Measurements from ENCODE around the gene ZNF135.

Gene ZNF135

GRCh38 chr19:58052256-58052655 is 6.8 kb upstream of the ZNF135 start:
- Histone ChIP-seq H3K27me3 (ENCODE audit: control insufficient read depth in 1 of 2, insufficient read depth in 2 of 2, low read length in 2 of 2) (no peaks in the 10 kb centered on the region), H3K9me3 (ENCODE audit: low read length) (no peaks in the 10 kb centered on the region), H3K9ac (ENCODE audit: low read length) (no peak overlapping the region), H3K36me3 (ENCODE audit: insufficient read depth, low read length) (no peaks in the 10 kb centered on the region), H3K4me3 (ENCODE audit: low read depth in 1 of 2, low read length in 2 of 2) (no peak overlapping the region), H3K27ac (ENCODE audit: low read depth, low read length) (no peak overlapping the region), H3K4me1 (ENCODE audit: insufficient read depth, low read length) (no peaks in the 10 kb centered on the region)

GRCh38 chr19:58053480-58054156 is 5.5 kb upstream of the ZNF135 start:
- H3K36me3 ChIP-seq (ENCODE audit: insufficient read depth, low read length): no peaks in the 10 kb centered on the region
- no peaks in the 10 kb centered on the region for H3K27me3 ChIP-seq (ENCODE audit: control insufficient read depth in 1 of 2, insufficient read depth in 2 of 2, low read length in 2 of 2)
- H3K27ac ChIP-seq (ENCODE audit: low read depth, low read length): no peak overlapping the region
- no peak overlapping the region for H3K9ac ChIP-seq (ENCODE audit: low read length)
- no peaks in the 10 kb centered on the region for H3K9me3 ChIP-seq (ENCODE audit: low read length)
- H3K4me3 ChIP-seq (ENCODE audit: low read depth in 1 of 2, low read length in 2 of 2): no peak overlapping the region
- H3K4me1 ChIP-seq (ENCODE audit: insufficient read depth, low read length): peaks cover 3% of the 10 kb centered on the region

- Histone ChIP-seq H3K4me3 (ENCODE audit: low read depth in 1 of 2, low read length in 2 of 2) (peak overlapping the region; percentile 31 to 48), H3K27me3 (ENCODE audit: control insufficient read depth in 1 of 2, insufficient read depth in 2 of 2, low read length in 2 of 2) (no peaks in the 10 kb centered on the region), H3K9me3 (ENCODE audit: low read length) (no peaks in the 10 kb centered on the region), H3K27ac (ENCODE audit: low read depth, low read length) (peak overlapping the region; percentile 58), H3K36me3 (ENCODE audit: insufficient read depth, low read length) (no peaks in the 10 kb centered on the region), H3K4me1 (ENCODE audit: insufficient read depth, low read length) (peaks cover 5% of the 10 kb centered on the region), H3K9ac (ENCODE audit: low read length) (no peak overlapping the region)
Observed at GRCh38 chr19:58054901-58055874, 3.9 kb upstream of the ZNF135 start.

- Histone ChIP-seq H3K4me3 (ENCODE audit: low read depth in 1 of 2, low read length in 2 of 2) (no peak overlapping the region), H3K27me3 (ENCODE audit: control insufficient read depth in 1 of 2, insufficient read depth in 2 of 2, low read length in 2 of 2) (no peaks in the 10 kb centered on the region), H3K9me3 (ENCODE audit: low read length) (no peaks in the 10 kb centered on the region), H3K4me1 (ENCODE audit: insufficient read depth, low read length) (peaks cover 5% of the 10 kb centered on the region), H3K27ac (ENCODE audit: low read depth, low read length) (no peak overlapping the region), H3K36me3 (ENCODE audit: insufficient read depth, low read length) (no peaks in the 10 kb centered on the region), H3K9ac (ENCODE audit: low read length) (no peak overlapping the region)
Observed at GRCh38 chr19:58056261-58056660, 2.8 kb upstream of the ZNF135 start.

GRCh38 chr19:58056861-58057260 is 2.2 kb upstream of the ZNF135 start:
- no peaks in the 10 kb centered on the region for H3K27me3 ChIP-seq (ENCODE audit: control insufficient read depth in 1 of 2, insufficient read depth in 2 of 2, low read length in 2 of 2)
- H3K9ac ChIP-seq (ENCODE audit: low read length): no peak overlapping the region
- H3K9me3 ChIP-seq (ENCODE audit: low read length): no peaks in the 10 kb centered on the region

GRCh38 chr19:58058467-58058866 is 615 bp upstream of the ZNF135 start:
- peaks cover 2% of the 10 kb centered on the region for H3K9me3 ChIP-seq (ENCODE audit: low read length)
- H3K27ac ChIP-seq (ENCODE audit: low read depth, low read length): peak overlapping the region; percentile 90
- peak overlapping the region; percentile 75 to 89 for H3K4me3 ChIP-seq (ENCODE audit: low read depth in 1 of 2, low read length in 2 of 2)
- no peak overlapping the region for H3K9ac ChIP-seq (ENCODE audit: low read length)
- H3K36me3 ChIP-seq (ENCODE audit: insufficient read depth, low read length): peaks cover 3% of the 10 kb centered on the region
- H3K27me3 ChIP-seq (ENCODE audit: control insufficient read depth in 1 of 2, insufficient read depth in 2 of 2, low read length in 2 of 2): no peaks in the 10 kb centered on the region
- H3K4me1 ChIP-seq (ENCODE audit: insufficient read depth, low read length): peaks cover 5% of the 10 kb centered on the region

More at GRCh38 chr19:58056861-58057260, 2.2 kb upstream of the ZNF135 start:
- H3K36me3 ChIP-seq (ENCODE audit: insufficient read depth, low read length): no peaks in the 10 kb centered on the region
- H3K27ac ChIP-seq (ENCODE audit: low read depth, low read length): no peak overlapping the region
- H3K4me3 ChIP-seq (ENCODE audit: low read depth in 1 of 2, low read length in 2 of 2): no peak overlapping the region
- H3K4me1 ChIP-seq (ENCODE audit: insufficient read depth, low read length): peaks cover 5% of the 10 kb centered on the region

- peak overlapping the region; percentile 75 to 89 for H3K4me3 ChIP-seq (ENCODE audit: low read depth in 1 of 2, low read length in 2 of 2)
- H3K36me3 ChIP-seq (ENCODE audit: insufficient read depth, low read length): peaks cover 11% of the 10 kb centered on the region
- peak overlapping the region; percentile 90 for H3K27ac ChIP-seq (ENCODE audit: low read depth, low read length)
- no peaks in the 10 kb centered on the region for H3K27me3 ChIP-seq (ENCODE audit: control insufficient read depth in 1 of 2, insufficient read depth in 2 of 2, low read length in 2 of 2)
- H3K9ac ChIP-seq (ENCODE audit: low read length): no peak overlapping the region
- peaks cover 13% of the 10 kb centered on the region for H3K9me3 ChIP-seq (ENCODE audit: low read length)
- peaks cover 5% of the 10 kb centered on the region for H3K4me1 ChIP-seq (ENCODE audit: insufficient read depth, low read length)
Observed at GRCh38 chr19:58059671-58060078, 593 bp downstream of the ZNF135 start.

- no peak overlapping the region for H3K9ac ChIP-seq (ENCODE audit: low read length)
- H3K9me3 ChIP-seq (ENCODE audit: low read length): peaks cover 19% of the 10 kb centered on the region
Observed at GRCh38 chr19:58060231-58060630, 1.1 kb downstream of the ZNF135 start.

GRCh38 chr19:58063712-58064111 is 4.6 kb downstream of the ZNF135 start:
- H3K9me3 ChIP-seq (ENCODE audit: low read length): peaks cover 53% of the 10 kb centered on the region
- H3K27me3 ChIP-seq (ENCODE audit: control insufficient read depth in 1 of 2, insufficient read depth in 2 of 2, low read length in 2 of 2): no peaks in the 10 kb centered on the region
- H3K9ac ChIP-seq (ENCODE audit: low read length): no peak overlapping the region
- peaks cover 40% of the 10 kb centered on the region for H3K36me3 ChIP-seq (ENCODE audit: insufficient read depth, low read length)
- H3K4me3 ChIP-seq (ENCODE audit: low read depth in 1 of 2, low read length in 2 of 2): no peak overlapping the region
- H3K27ac ChIP-seq (ENCODE audit: low read depth, low read length): no peak overlapping the region
- peaks cover 2% of the 10 kb centered on the region for H3K4me1 ChIP-seq (ENCODE audit: insufficient read depth, low read length)

More at GRCh38 chr19:58060231-58060630, 1.1 kb downstream of the ZNF135 start:
- Histone ChIP-seq H3K4me1 (ENCODE audit: insufficient read depth, low read length) (peaks cover 5% of the 10 kb centered on the region), H3K36me3 (ENCODE audit: insufficient read depth, low read length) (peaks cover 13% of the 10 kb centered on the region), H3K4me3 (ENCODE audit: low read depth in 1 of 2, low read length in 2 of 2) (peak overlapping the region; percentile 75 to 89), H3K27ac (ENCODE audit: low read depth, low read length) (no peak overlapping the region), H3K27me3 (ENCODE audit: control insufficient read depth in 1 of 2, insufficient read depth in 2 of 2, low read length in 2 of 2) (no peaks in the 10 kb centered on the region)

GRCh38 chr19:58067240-58067912 is 8.3 kb downstream of the ZNF135 start:
- Histone ChIP-seq H3K9ac (ENCODE audit: low read length) (no peak overlapping the region), H3K4me1 (ENCODE audit: insufficient read depth, low read length) (no peaks in the 10 kb centered on the region), H3K4me3 (ENCODE audit: low read depth in 1 of 2, low read length in 2 of 2) (peak overlapping the region in 1 of 2 donors; percentile 44), H3K36me3 (ENCODE audit: insufficient read depth, low read length) (peaks cover 40% of the 10 kb centered on the region), H3K27ac (ENCODE audit: low read depth, low read length) (no peak overlapping the region), H3K9me3 (ENCODE audit: low read length) (peaks cover 75% of the 10 kb centered on the region), H3K27me3 (ENCODE audit: control insufficient read depth in 1 of 2, insufficient read depth in 2 of 2, low read length in 2 of 2) (no peaks in the 10 kb centered on the region)

GRCh38 chr19:58079792-58080191 is 20.7 kb downstream of the ZNF135 start:
- H3K4me1 ChIP-seq (ENCODE audit: insufficient read depth, low read length): no peaks in the 10 kb centered on the region
- H3K4me3 ChIP-seq (ENCODE audit: low read depth in 1 of 2, low read length in 2 of 2): peak overlapping the region in 1 of 2 donors; percentile 27
- H3K36me3 ChIP-seq (ENCODE audit: insufficient read depth, low read length): peaks cover 10% of the 10 kb centered on the region
- no peaks in the 10 kb centered on the region for H3K27me3 ChIP-seq (ENCODE audit: control insufficient read depth in 1 of 2, insufficient read depth in 2 of 2, low read length in 2 of 2)
- H3K27ac ChIP-seq (ENCODE audit: low read depth, low read length): no peak overlapping the region
- H3K9me3 ChIP-seq (ENCODE audit: low read length): peaks cover 12% of the 10 kb centered on the region
- no peak overlapping the region for H3K9ac ChIP-seq (ENCODE audit: low read length)

Measured in muscle layer of colon (tissue), 2 donors.